H9 (cell line): ENCODE data around the gene CCNB1. TPM values are rescaled to one million over a fixed set of nuclear protein-coding genes. Genes with fewer than 3 reads are reported as not detected.

ENCODE experiments used
- DNase-seq: peaks from one replicate; pipeline ENCODE4 v3.0.0-alpha.2; 2017
- H2AFZ ChIP-seq: one replicate; pipeline ENCODE4 v1.6.1; 2013; ENCODE audit warnings: mild to moderate bottlenecking, low read length, control low read depth, moderate library complexity
- H2AK5ac ChIP-seq: 2 replicates; pipeline ENCODE4 v1.6.1; 2013; ENCODE audit warnings: low read length, control low read depth, mixed read lengths; ENCODE audit not compliant: insufficient read length
- H2BK120ac ChIP-seq: one replicate; pipeline ENCODE4 v1.6.1; 2013; ENCODE audit warnings: low read depth, mild to moderate bottlenecking, low read length, control low read depth, inconsistent platforms; ENCODE audit not compliant: poor library complexity, severe bottlenecking
- H2BK12ac ChIP-seq: 2 replicates; pipeline ENCODE4 v1.6.1; 2013; ENCODE audit warnings: low read length, control low read depth, mixed read lengths, low read depth; ENCODE audit not compliant: insufficient read length
- H2BK15ac ChIP-seq: 2 replicates; pipeline ENCODE4 v1.6.1; 2013; ENCODE audit warnings: low read depth, low read length, control low read depth
- H2BK20ac ChIP-seq: one replicate; pipeline ENCODE4 v1.6.1; 2013; ENCODE audit warnings: low read depth, mild to moderate bottlenecking, low read length, control low read depth, inconsistent platforms; ENCODE audit not compliant: poor library complexity, severe bottlenecking
- H2BK5ac ChIP-seq: 2 replicates; pipeline ENCODE4 v1.6.1; 2013; ENCODE audit warnings: low read length, control low read depth, mixed read lengths; ENCODE audit not compliant: insufficient read length
- H3K14ac ChIP-seq: 2 replicates; pipeline ENCODE4 v1.6.1; 2013; ENCODE audit warnings: low read length, control low read depth; ENCODE audit not compliant: insufficient read depth
- H3K18ac ChIP-seq: 2 replicates; pipeline ENCODE4 v1.6.1; 2013; ENCODE audit warnings: low read depth, mild to moderate bottlenecking, mixed read lengths, low read length, control low read depth; ENCODE audit not compliant: insufficient read length
- H3K23ac ChIP-seq: 2 replicates; pipeline ENCODE4 v1.6.1; 2013; ENCODE audit warnings: low read length, control low read depth, mixed read lengths, low read depth; ENCODE audit not compliant: insufficient read length
- H3K23me2 ChIP-seq: 2 replicates; pipeline ENCODE4 v1.6.1; 2013; ENCODE audit warnings: low read depth, mild to moderate bottlenecking, mixed read lengths, low read length, control low read depth; ENCODE audit not compliant: insufficient read length, poor library complexity, severe bottlenecking
- H3K27ac ChIP-seq: 2 replicates; pipeline ENCODE4 v1.5.1; 2013; ENCODE audit warnings: low read length, control low read depth, mixed read lengths, low read depth; ENCODE audit not compliant: insufficient read length
- H3K27me3 ChIP-seq: 2 replicates; pipeline ENCODE4 v1.6.1; 2013; ENCODE audit warnings: low read length, control low read depth, inconsistent platforms; ENCODE audit not compliant: insufficient read depth
- H3K4ac ChIP-seq: 2 replicates; pipeline ENCODE4 v1.6.1; 2013; ENCODE audit warnings: low read depth, mild to moderate bottlenecking, control low read depth, inconsistent platforms, low read length, moderate library complexity
- H3K4me1 ChIP-seq: 2 replicates; pipeline ENCODE4 v1.6.1; 2013; ENCODE audit warnings: low read length, control low read depth, inconsistent platforms; ENCODE audit not compliant: insufficient read depth
- H3K4me2 ChIP-seq: 2 replicates; pipeline ENCODE4 v1.6.1; 2013; ENCODE audit warnings: low read length, control low read depth, mixed read lengths; ENCODE audit not compliant: insufficient read length, insufficient read depth
- H3K56ac ChIP-seq: 2 replicates; pipeline ENCODE4 v1.6.1; 2013; ENCODE audit warnings: low read depth, mild to moderate bottlenecking, mixed read lengths, low read length, control low read depth; ENCODE audit not compliant: insufficient read length
- H3K79me1 ChIP-seq: 2 replicates; pipeline ENCODE4 v1.6.1; 2013; ENCODE audit warnings: low read depth, mild to moderate bottlenecking, moderate library complexity, low read length, control low read depth, inconsistent platforms; ENCODE audit not compliant: insufficient read depth, poor library complexity, severe bottlenecking
- H3K79me2 ChIP-seq: 2 replicates; pipeline ENCODE4 v1.6.1; 2013; ENCODE audit warnings: low read length, control low read depth, inconsistent platforms; ENCODE audit not compliant: insufficient read depth
- H3K9ac ChIP-seq: 2 replicates; pipeline ENCODE4 v1.6.1; 2013; ENCODE audit warnings: low read length, control low read depth, mixed read lengths; ENCODE audit not compliant: insufficient read length; ENCODE audit errors: extremely low read depth
- H3K9me3 ChIP-seq: one replicate; pipeline ENCODE4 v1.6.1; 2013; ENCODE audit warnings: low read depth, low read length, inconsistent platforms; ENCODE audit not compliant: control insufficient read depth
- H3T11ph ChIP-seq: one replicate; pipeline ENCODE4 v1.6.1; 2013; ENCODE audit warnings: mild to moderate bottlenecking, low read length, control low read depth, inconsistent platforms
- H4K20me1 ChIP-seq: one replicate; pipeline ENCODE4 v1.6.1; 2013; ENCODE audit not compliant: control insufficient read depth, insufficient read length, insufficient read depth
- H4K5ac ChIP-seq: 2 replicates; pipeline ENCODE4 v1.6.1; 2013; ENCODE audit warnings: low read depth, mild to moderate bottlenecking, mixed read lengths, low read length, control low read depth; ENCODE audit not compliant: insufficient read length
- H4K8ac ChIP-seq: replicated peaks from 2 replicates; pipeline ENCODE4 v1.6.1; 2013; ENCODE audit warnings: low read length, control low read depth, mixed read lengths, low read depth; ENCODE audit not compliant: insufficient read length
- H4K91ac ChIP-seq: 2 replicates; pipeline ENCODE4 v1.6.1; 2013; ENCODE audit warnings: low read depth, mild to moderate bottlenecking, moderate library complexity, mixed read lengths, low read length, control low read depth; ENCODE audit not compliant: insufficient read length
- H3K27ac Mint-ChIP-seq, 3 experiments: 2 replicates in 2 of 3; 3 replicates in 1 of 3; pipeline ENCODE4 v1.8.0; 2020 to 2021; ENCODE audit warnings: mixed read lengths in 3 of 3, mild to moderate bottlenecking in 1 of 3, moderate library complexity in 1 of 3
- H3K27me3 Mint-ChIP-seq: 2 replicates; pipeline ENCODE4 v1.8.0; 2021; ENCODE audit warnings: low read depth, mild to moderate bottlenecking, moderate library complexity, mixed read lengths
- H3K36me3 Mint-ChIP-seq, 3 experiments: 2 replicates in 2 of 3; 3 replicates in 1 of 3; pipeline ENCODE4 v1.8.0; 2020 to 2021; ENCODE audit warnings: low read depth in 3 of 3, mixed read lengths in 3 of 3; ENCODE audit not compliant: insufficient read depth in 1 of 3
- H3K4me1 Mint-ChIP-seq, 2 experiments: 2 replicates each; pipeline ENCODE4 v1.8.0; 2020; ENCODE audit warnings: mixed read lengths in 2 of 2
- H3K4me3 Mint-ChIP-seq, 2 experiments: 2 replicates in 1 of 2; 3 replicates in 1 of 2; pipeline ENCODE4 v1.8.0; 2020 to 2021; ENCODE audit warnings: mild to moderate bottlenecking in 2 of 2, mixed read lengths in 2 of 2, moderate library complexity in 1 of 2
- H3K9me3 Mint-ChIP-seq, 2 experiments: 2 replicates in 1 of 2; 3 replicates in 1 of 2; pipeline ENCODE4 v1.8.0; 2020; ENCODE audit warnings: mild to moderate bottlenecking in 2 of 2, mixed read lengths in 2 of 2, moderate library complexity in 1 of 2
- CTCF ChIP-seq: fragments of 200-600 bp; sonication (generic); conservative IDR thresholded peaks from 3 replicates; pipeline ENCODE4 v1.8.0; 2021; ENCODE audit warnings: antibody characterized with exemption, mild to moderate bottlenecking
- WGBS: extraction: QIAGEN DNeasy Blood & Tissue Kit; methylation state at CpG from one replicate; pipeline ENCODE4 v1.1.7; 2013; ENCODE audit warnings: missing lambda C conversion rate, low lambda C conversion rate, mixed read lengths; ENCODE audit not compliant: insufficient read length; ENCODE audit errors: extremely low coverage; 5-methylcytosine and 5-hydroxymethylcytosine counted together
- total RNA-seq: library from RNA; stranded (reverse); gene quantifications from 2 replicates; pipeline ENCODE4 v1.2.1, GENCODE V29; 2021

CCNB1 gene
- total RNA-seq, 1 experiment from 2014 or later, result 310 TPM

GRCh38 chr5:69152731-69153130 lies 14.2 kb upstream of the CCNB1 start:
- Histone ChIP-seq H3K4ac (no peak overlapping the region), H3K4me1 (no peaks in the 10 kb centered on the region), H3T11ph (no peak overlapping the region), H3K18ac (no peak overlapping the region), H3K56ac (no peak overlapping the region), H2BK15ac (no peak overlapping the region), H2BK5ac (no peak overlapping the region), H3K79me1 (no peaks in the 10 kb centered on the region), H4K8ac (no peak overlapping the region), H4K20me1 (no peaks in the 10 kb centered on the region), H2AK5ac (no peak overlapping the region), H3K9me3 (no peaks in the 10 kb centered on the region), H3K27me3 (no peaks in the 10 kb centered on the region), H3K23ac (no peak overlapping the region), H2AFZ (no peak overlapping the region), H4K91ac (no peak overlapping the region), H3K23me2 (no peaks in the 10 kb centered on the region), H2BK20ac (no peak overlapping the region), H3K27ac (no peak overlapping the region), H2BK12ac (no peak overlapping the region), H4K5ac (no peak overlapping the region), H2BK120ac (no peak overlapping the region), H3K14ac (no peak overlapping the region), H3K9ac (no peak overlapping the region), H3K4me2 (no peak overlapping the region), H3K79me2 (no peaks in the 10 kb centered on the region)
- H3K4me1 Mint-ChIP-seq, result no peaks in the 10 kb centered on the region
- H3K27ac Mint-ChIP-seq, result no peak overlapping the region
- no peak for DNase-seq
- no peak for TF ChIP-seq CTCF
- no peaks in the 10 kb centered on the region for H3K27me3 Mint-ChIP-seq
- H3K36me3 Mint-ChIP-seq, result no peaks in the 10 kb centered on the region
- no CpG with 5 or more reads among the region's 3 CpGs for WGBS
- no peaks in the 10 kb centered on the region for H3K9me3 Mint-ChIP-seq
- no peak overlapping the region for H3K4me3 Mint-ChIP-seq
